GM21515 (cell line): ENCODE results near the gene DIAPH3.

ENCODE experiments used
- ATAC-seq: cut with Tn5 transposase; IDR thresholded peaks from one replicate; pipeline ENCODE4 v1.9.1; 2021; ENCODE audit not compliant: unreplicated experiment

The DIAPH3 gene

GRCh38 chr13:59962343-59962742 lies 201.4 kb downstream of the DIAPH3 start:
- ATAC-seq, result no peak

GRCh38 chr13:59960683-59961082 lies 203.0 kb downstream of the DIAPH3 start:
- no peak for ATAC-seq

GRCh38 chr13:59957438-59957837 lies 206.3 kb downstream of the DIAPH3 start:
- no peak for ATAC-seq

- ATAC-seq, result no peak
These were observed 209.1 kb downstream of the DIAPH3 start for GRCh38 chr13:59954601-59955000.

GRCh38 chr13:59951011-59951410 lies 212.7 kb downstream of the DIAPH3 start:
- ATAC-seq, result no peak

GRCh38 chr13:59950266-59950665 lies 213.5 kb downstream of the DIAPH3 start:
- no peak for ATAC-seq

- no peak for ATAC-seq
These were observed 215.0 kb downstream of the DIAPH3 start for GRCh38 chr13:59948686-59949085.

GRCh38 chr13:59946944-59947343 lies 216.8 kb downstream of the DIAPH3 start:
- ATAC-seq, result no peak

- ATAC-seq, result no peak
These were observed 232.1 kb downstream of the DIAPH3 start for GRCh38 chr13:59931621-59932020.

- no peak for ATAC-seq
These were observed 239.5 kb downstream of the DIAPH3 start for GRCh38 chr13:59924256-59924655.

- ATAC-seq, result no peak
These were observed 248.5 kb downstream of the DIAPH3 start for GRCh38 chr13:59915252-59915651.

- ATAC-seq, result no peak
These were observed 249.2 kb downstream of the DIAPH3 start for GRCh38 chr13:59914556-59914955.

- ATAC-seq, result no peak
These were observed 257.2 kb downstream of the DIAPH3 start for GRCh38 chr13:59906413-59907049.

- ATAC-seq, result no peak
These were observed 262.5 kb downstream of the DIAPH3 start for GRCh38 chr13:59901191-59901590.

GRCh38 chr13:59898066-59898465 lies 265.7 kb downstream of the DIAPH3 start:
- ATAC-seq, result no peak

- no peak for ATAC-seq
These were observed 270.5 kb downstream of the DIAPH3 start for GRCh38 chr13:59893266-59893665.

GRCh38 chr13:59891053-59891452 lies 272.7 kb downstream of the DIAPH3 start:
- ATAC-seq, result no peak

GRCh38 chr13:59890054-59890453 lies 273.7 kb downstream of the DIAPH3 start:
- ATAC-seq, result no peak

GRCh38 chr13:59888408-59888807 lies 275.3 kb downstream of the DIAPH3 start:
- no peak for ATAC-seq

- no peak for ATAC-seq
These were observed 278.7 kb downstream of the DIAPH3 start for GRCh38 chr13:59885076-59885475.

- no peak for ATAC-seq
These were observed 279.8 kb downstream of the DIAPH3 start for GRCh38 chr13:59883885-59884284.

GRCh38 chr13:59880468-59880867 lies 283.3 kb downstream of the DIAPH3 start:
- no peak for ATAC-seq

- ATAC-seq, result no peak
These were observed 284.4 kb downstream of the DIAPH3 start for GRCh38 chr13:59879281-59879680.
